HG03460 (cell line): Measurements from ENCODE around the gene TBCCD1.
A peak's percentile ranks its signal among the peaks of the same experiment; 100 is the strongest.
"Not testable (repeated sequence)": the region's sequence is repeated elsewhere in the genome, so short reads cannot be mapped to it uniquely, and the experiment has no call there.

Experiments
- ATAC-seq: cut with Tn5 transposase; IDR thresholded peaks from one replicate; pipeline ENCODE4 v1.9.1; 2021; ENCODE audit not compliant: unreplicated experiment

The TBCCD1 gene

GRCh38 chr3:186552408-186553031 is 14.6 kb downstream of the TBCCD1 start:
- ATAC-seq: no peak

GRCh38 chr3:186551387-186551786 is 15.8 kb downstream of the TBCCD1 start:
- ATAC-seq: no peak

GRCh38 chr3:186549497-186549896 is 17.6 kb downstream of the TBCCD1 start:
- no peak for ATAC-seq

GRCh38 chr3:186544281-186544680 is 22.9 kb downstream of the TBCCD1 start, which contains the start of gene CRYGS:
TSS of gene CRYGS (minus strand) at chr3:186544380. CDS start at chr3:186544326, 54 bp downstream.
- no peak for ATAC-seq

- no peak for ATAC-seq
These were observed 26.3 kb downstream of the TBCCD1 start for GRCh38 chr3:186540835-186541226.

- peak; percentile 55 for ATAC-seq
These were observed 26.8 kb downstream of the TBCCD1 start for GRCh38 chr3:186540221-186540834.

- ATAC-seq: no peak
These were observed 28.4 kb downstream of the TBCCD1 start for GRCh38 chr3:186538779-186539178.

GRCh38 chr3:186536883-186537844 is 30.0 kb downstream of the TBCCD1 start:
- ATAC-seq: no peak

GRCh38 chr3:186534113-186534669 is 32.9 kb downstream of the TBCCD1 start:
- peak; percentile 81 for ATAC-seq

GRCh38 chr3:186532598-186533072 is 34.5 kb downstream of the TBCCD1 start:
- peak; percentile 67 for ATAC-seq

GRCh38 chr3:186531694-186532093 is 35.4 kb downstream of the TBCCD1 start:
- not testable (repeated sequence) for ATAC-seq

- no peak for ATAC-seq
These were observed 36.7 kb downstream of the TBCCD1 start for GRCh38 chr3:186530415-186530814.

GRCh38 chr3:186529201-186529999 is 37.7 kb downstream of the TBCCD1 start:
- ATAC-seq: no peak

GRCh38 chr3:186526256-186526606 is 40.9 kb downstream of the TBCCD1 start:
- ATAC-seq: peak; percentile 48

GRCh38 chr3:186525369-186526255 is 41.5 kb downstream of the TBCCD1 start:
- ATAC-seq: peak; percentile 22

GRCh38 chr3:186524616-186525015 is 42.5 kb downstream of the TBCCD1 start:
- ATAC-seq: no peak

- no peak for ATAC-seq
These were observed 43.7 kb downstream of the TBCCD1 start for GRCh38 chr3:186523434-186523833.

- ATAC-seq: no peak
These were observed 44.1 kb downstream of the TBCCD1 start for GRCh38 chr3:186523022-186523421.
